Measurements from ENCODE around the gene TNRC6C. TPM values are rescaled to one million over a fixed set of nuclear protein-coding genes. Genes with fewer than 3 reads are reported as not detected.
"Not testable (repeated sequence)": the region's sequence is repeated elsewhere in the genome, so short reads cannot be mapped to it uniquely, and the experiment has no call there.

Gene TNRC6C
- polyA plus RNA-seq, 3 donors: 0.38 to 0.80 (median 0.46) TPM

GRCh38 chr17:78137392-78138203 is 179.1 kb downstream of the TNRC6C start:
- Histone ChIP-seq H3K4me2 (replicated peaks; ENCODE audit: extremely low read depth, low read length, poor library complexity, severe bottlenecking) (peak overlapping the region; percentile 44), H2AFZ (ENCODE audit: insufficient read depth, low read depth, low read length, poor library complexity, severe bottlenecking) (no peak overlapping the region), H3K79me2 (ENCODE audit: insufficient read depth, low read length) (peaks cover 32% of the 10 kb centered on the region), H3K36me3 (replicated peaks in 1 of 2; ENCODE audit: control insufficient read depth in 1 of 2, insufficient read depth in 2 of 2, low read length in 2 of 2) (peaks cover 51 to 53% of the 10 kb centered on the region in 2 donors), H3K27me3 (ENCODE audit: control insufficient read depth in 2 of 2, insufficient read depth in 2 of 2, low read length in 2 of 2) (no peaks in the 10 kb centered on the region), H3K4me1 (ENCODE audit: control insufficient read depth in 1 of 2, insufficient read depth in 2 of 2, low read length in 2 of 2) (peaks cover 74 to 92% of the 10 kb centered on the region in 2 donors), H4K20me1 (ENCODE audit: insufficient read depth, low read length) (peaks cover 82% of the 10 kb centered on the region), H3K4me3 (replicated peaks in 1 of 3; ENCODE audit: low read depth in 2 of 3, low read length in 3 of 3) (peak overlapping the region in 1 of 3 experiments; percentile 26), H3K9ac (ENCODE audit: insufficient read depth, low read length, poor library complexity, severe bottlenecking) (no peak overlapping the region), H3K9me3 (replicated peaks in 1 of 2; ENCODE audit: control insufficient read depth in 1 of 2, insufficient read depth in 1 of 2, low read length in 2 of 2) (no peaks in the 10 kb centered on the region), H3K27ac (ENCODE audit: low read depth in 1 of 2, low read length in 2 of 2) (peak overlapping the region in 1 of 2 donors; percentile 39)
- TF ChIP-seq, protein P1, sequence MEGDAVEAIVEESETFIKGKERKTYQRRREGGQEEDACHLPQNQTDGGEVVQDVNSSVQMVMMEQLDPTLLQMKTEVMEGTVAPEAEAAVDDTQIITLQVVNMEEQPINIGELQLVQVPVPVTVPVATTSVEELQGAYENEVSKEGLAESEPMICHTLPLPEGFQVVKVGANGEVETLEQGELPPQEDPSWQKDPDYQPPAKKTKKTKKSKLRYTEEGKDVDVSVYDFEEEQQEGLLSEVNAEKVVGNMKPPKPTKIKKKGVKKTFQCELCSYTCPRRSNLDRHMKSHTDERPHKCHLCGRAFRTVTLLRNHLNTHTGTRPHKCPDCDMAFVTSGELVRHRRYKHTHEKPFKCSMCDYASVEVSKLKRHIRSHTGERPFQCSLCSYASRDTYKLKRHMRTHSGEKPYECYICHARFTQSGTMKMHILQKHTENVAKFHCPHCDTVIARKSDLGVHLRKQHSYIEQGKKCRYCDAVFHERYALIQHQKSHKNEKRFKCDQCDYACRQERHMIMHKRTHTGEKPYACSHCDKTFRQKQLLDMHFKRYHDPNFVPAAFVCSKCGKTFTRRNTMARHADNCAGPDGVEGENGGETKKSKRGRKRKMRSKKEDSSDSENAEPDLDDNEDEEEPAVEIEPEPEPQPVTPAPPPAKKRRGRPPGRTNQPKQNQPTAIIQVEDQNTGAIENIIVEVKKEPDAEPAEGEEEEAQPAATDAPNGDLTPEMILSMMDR (IDR thresholded peaks at IDR 0.05): peak; percentile 72
- H3K4me3 Mint-ChIP-seq: peak overlapping the region in 1 of 2 donors; percentile 51
- DNase-seq: peak; percentile 51 to 70 (median 59)
- H3K4me1 Mint-ChIP-seq: peaks cover 76% of the 10 kb centered on the region
- H3K27me3 Mint-ChIP-seq (ENCODE audit: low read depth in 3 of 3): peaks cover 0 to 5% (median 0%) of the 10 kb centered on the region in 3 donors
- intact Hi-C loops (cut with micrococcal nuclease): loop anchor here in 1 of 2 donors (5.0 kb wide), 1 partner anchor 35 kb away; no protein-coding TSS in a partner anchor
- no peaks in the 10 kb centered on the region for H3K9me3 Mint-ChIP-seq
- 56% methylated on average over 14 of the region's 26 CpGs for WGBS (ENCODE audit: insufficient coverage)
- peaks cover 51 to 70% of the 10 kb centered on the region in 2 donors for H3K36me3 Mint-ChIP-seq
- peak overlapping the region in 2 of 7 donors; percentile 41 to 49 for H3K27ac Mint-ChIP-seq

DNA sequence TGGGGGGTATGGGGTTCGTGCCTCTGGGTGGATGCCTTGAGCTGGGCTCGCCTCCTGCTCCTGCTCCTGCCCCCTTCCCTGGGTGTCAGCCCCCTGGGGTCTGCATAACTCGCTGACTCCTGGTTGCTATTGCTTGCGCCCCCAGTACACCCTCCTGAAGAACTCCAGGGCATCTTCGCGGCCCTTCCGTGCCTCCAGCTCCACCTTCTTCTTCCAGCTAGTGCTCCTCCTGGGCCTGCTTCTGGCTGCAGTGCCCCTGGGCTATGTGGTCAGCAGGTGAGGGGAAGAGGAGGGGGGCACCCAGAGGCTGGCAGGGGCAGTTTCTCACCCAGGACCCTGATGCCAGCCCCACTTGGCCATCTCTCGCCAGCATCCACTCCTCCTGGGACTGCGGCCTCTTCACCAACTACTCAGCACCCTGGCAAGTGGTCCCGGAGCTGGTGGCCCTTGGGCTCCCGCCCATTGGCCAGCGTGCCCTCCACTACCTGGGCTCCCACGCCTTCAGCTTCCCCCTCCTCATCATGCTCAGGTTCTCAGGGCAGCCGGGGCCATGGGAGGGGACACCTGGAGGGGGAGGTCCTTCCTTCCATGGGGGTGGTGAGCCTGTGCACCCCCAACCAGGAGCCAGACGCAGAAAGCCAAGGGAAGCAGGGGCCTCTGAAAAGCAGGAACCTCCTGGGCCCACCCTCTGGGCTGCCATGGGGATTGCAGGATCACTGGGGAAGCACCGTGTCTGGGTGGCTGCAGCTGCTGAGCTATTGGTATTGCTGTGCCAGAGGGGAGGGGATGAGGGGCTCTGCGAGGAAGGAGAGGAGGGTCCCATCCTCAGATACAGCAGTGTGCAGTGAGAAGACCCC is 179.9 kb downstream of the TNRC6C start:
- peaks cover 0 to 5% (median 0%) of the 10 kb centered on the region in 3 donors for H3K27me3 Mint-ChIP-seq (ENCODE audit: low read depth in 3 of 3)
- peaks cover 75% of the 10 kb centered on the region for H3K4me1 Mint-ChIP-seq
- Histone ChIP-seq H3K79me2 (ENCODE audit: insufficient read depth, low read length) (peaks cover 24% of the 10 kb centered on the region), H2AFZ (ENCODE audit: insufficient read depth, low read depth, low read length, poor library complexity, severe bottlenecking) (no peak overlapping the region), H4K20me1 (ENCODE audit: insufficient read depth, low read length) (peaks cover 75% of the 10 kb centered on the region), H3K4me1 (ENCODE audit: control insufficient read depth in 1 of 2, insufficient read depth in 2 of 2, low read length in 2 of 2) (peaks cover 70 to 92% of the 10 kb centered on the region in 2 donors), H3K4me2 (replicated peaks; ENCODE audit: extremely low read depth, low read length, poor library complexity, severe bottlenecking) (peak overlapping the region; percentile 7), H3K9me3 (replicated peaks in 1 of 2; ENCODE audit: control insufficient read depth in 1 of 2, insufficient read depth in 1 of 2, low read length in 2 of 2) (no peaks in the 10 kb centered on the region), H3K9ac (ENCODE audit: insufficient read depth, low read length, poor library complexity, severe bottlenecking) (no peak overlapping the region), H3K4me3 (replicated peaks in 1 of 3; ENCODE audit: low read depth in 2 of 3, low read length in 3 of 3) (no peak overlapping the region), H3K27me3 (ENCODE audit: control insufficient read depth in 2 of 2, insufficient read depth in 2 of 2, low read length in 2 of 2) (no peaks in the 10 kb centered on the region), H3K36me3 (replicated peaks in 1 of 2; ENCODE audit: control insufficient read depth in 1 of 2, insufficient read depth in 2 of 2, low read length in 2 of 2) (peaks cover 46 to 52% of the 10 kb centered on the region in 2 donors), H3K27ac (ENCODE audit: low read depth in 1 of 2, low read length in 2 of 2) (peak overlapping the region in 1 of 2 donors; percentile 17)
- peak overlapping the region in 4 of 7 donors; percentile 32 to 75 (median 62) for H3K27ac Mint-ChIP-seq
- H3K4me3 Mint-ChIP-seq: no peak overlapping the region
- peaks cover 49 to 69% of the 10 kb centered on the region in 2 donors for H3K36me3 Mint-ChIP-seq
- intact Hi-C loops (cut with micrococcal nuclease): loop anchor here in 1 of 2 donors (5.0 kb wide), 1 partner anchor 34 kb away; no protein-coding TSS in a partner anchor
- TF ChIP-seq, protein P1 (IDR thresholded peaks at IDR 0.05): no peak
- H3K9me3 Mint-ChIP-seq: no peaks in the 10 kb centered on the region
- 62% methylated on average over 6 of the region's 17 CpGs for WGBS (ENCODE audit: insufficient coverage)
- no peak for DNase-seq

DNA sequence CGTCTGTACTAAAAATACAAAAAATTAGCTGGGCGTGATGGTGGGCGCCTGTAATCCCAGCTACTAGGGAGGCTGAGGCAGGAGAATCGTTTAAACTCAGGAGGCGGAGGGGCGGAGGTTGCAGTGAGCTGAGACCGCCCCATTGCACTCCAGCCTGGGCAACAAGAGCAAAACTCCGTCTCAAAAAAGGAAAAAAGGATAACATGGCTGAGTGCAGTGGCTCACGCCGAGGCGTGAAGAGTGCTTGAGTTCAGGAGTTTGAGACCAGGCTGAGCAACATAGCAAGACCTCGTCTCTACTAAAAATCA is 181.3 kb downstream of the TNRC6C start:
- H3K27ac Mint-ChIP-seq: peak overlapping the region; percentile 82 to 96 (median 90)
- WGBS (ENCODE audit: insufficient coverage): 81% methylated on average over 7 of the region's 12 CpGs
- peaks cover 61% of the 10 kb centered on the region for H4K20me1 ChIP-seq (ENCODE audit: insufficient read depth, low read length)
- H3K27me3 Mint-ChIP-seq (ENCODE audit: low read depth in 3 of 3); H3K27me3 ChIP-seq (ENCODE audit: control insufficient read depth in 2 of 2, insufficient read depth in 2 of 2, low read length in 2 of 2); H3K9ac ChIP-seq (ENCODE audit: insufficient read depth, low read length, poor library complexity, severe bottlenecking); H2AFZ ChIP-seq (ENCODE audit: insufficient read depth, low read depth, low read length, poor library complexity, severe bottlenecking); DNase-seq; H3K9me3 ChIP-seq (replicated peaks in 1 of 2; ENCODE audit: control insufficient read depth in 1 of 2, insufficient read depth in 1 of 2, low read length in 2 of 2); H3K9me3 Mint-ChIP-seq: not testable (repeated sequence)
- H3K27ac ChIP-seq (ENCODE audit: low read depth in 1 of 2, low read length in 2 of 2): peak overlapping the region; percentile 39 to 49
- peaks cover 34 to 38% of the 10 kb centered on the region in 2 donors for H3K36me3 ChIP-seq (replicated peaks in 1 of 2; ENCODE audit: control insufficient read depth in 1 of 2, insufficient read depth in 2 of 2, low read length in 2 of 2)
- peak overlapping the region; percentile 53 for H3K4me2 ChIP-seq (replicated peaks; ENCODE audit: extremely low read depth, low read length, poor library complexity, severe bottlenecking)
- peaks cover 10% of the 10 kb centered on the region for H3K79me2 ChIP-seq (ENCODE audit: insufficient read depth, low read length)
- intact Hi-C loops (cut with micrococcal nuclease): loop anchor here (1.0 to 5.0 kb wide), 4 partner anchors 30 to 47 kb away; partner anchors contain the start of genes AFMID (in 2 of the 2) and TK1 (in 2 of the 2)
- peaks cover 76 to 92% of the 10 kb centered on the region in 2 donors for H3K4me1 ChIP-seq (ENCODE audit: control insufficient read depth in 1 of 2, insufficient read depth in 2 of 2, low read length in 2 of 2)
- peak overlapping the region; percentile 42 to 52 for H3K4me3 Mint-ChIP-seq
- peaks cover 77% of the 10 kb centered on the region for H3K4me1 Mint-ChIP-seq
- peaks cover 36 to 55% of the 10 kb centered on the region in 2 donors for H3K36me3 Mint-ChIP-seq
- H3K4me3 ChIP-seq (replicated peaks in 1 of 3; ENCODE audit: low read depth in 2 of 3, low read length in 3 of 3): peak overlapping the region in 1 of 3 experiments; percentile 50

All from CD14-positive monocyte (primary cell).